NCI-H2107 treated with DMSO at 0.1 percent for 48 hours (cell line): ENCODE data around the gene SQSTM1.
"Not testable (repeated sequence)": the region's sequence is repeated elsewhere in the genome, so short reads cannot be mapped to it uniquely, and the experiment has no call there.

ENCODE experiments used
- DNase-seq: peaks from one replicate; lab custom pipeline; 2025; ENCODE audit not compliant: unreplicated experiment; lab: John Stamatoyannopoulos, UW

SQSTM1 gene

GRCh38 chr5:179820483-179821297 lies at the start of gene SQSTM1:
SQSTM1 (plus strand) TSS chr5:179820905; CDS start chr5:179820937, 32 bp downstream.
- DNase-seq: no peak

GRCh38 chr5:179771311-179771895 lies 49.3 kb upstream of the SQSTM1 start:
- DNase-seq: no peak

DNA sequence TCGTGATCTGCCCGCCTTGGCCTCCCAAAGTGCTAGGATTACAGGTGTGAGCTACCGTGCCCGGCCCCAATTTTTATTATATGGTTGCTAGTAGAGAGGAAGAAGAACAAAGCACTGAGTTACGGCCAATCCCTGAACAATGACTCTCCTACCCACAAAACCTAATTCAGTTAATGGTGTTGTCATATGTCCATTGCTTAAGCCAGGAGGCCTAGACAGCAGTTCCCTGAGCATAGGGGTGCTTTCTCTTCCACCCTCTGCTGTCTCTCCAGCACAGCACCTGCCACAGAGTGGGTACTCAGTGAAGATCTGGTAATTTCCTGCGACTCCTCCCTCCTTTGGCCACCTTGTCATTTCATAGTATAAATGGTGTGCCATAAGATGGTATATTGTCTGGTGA lies 48.4 kb upstream of the SQSTM1 start:
- DNase-seq: no peak

DNA sequence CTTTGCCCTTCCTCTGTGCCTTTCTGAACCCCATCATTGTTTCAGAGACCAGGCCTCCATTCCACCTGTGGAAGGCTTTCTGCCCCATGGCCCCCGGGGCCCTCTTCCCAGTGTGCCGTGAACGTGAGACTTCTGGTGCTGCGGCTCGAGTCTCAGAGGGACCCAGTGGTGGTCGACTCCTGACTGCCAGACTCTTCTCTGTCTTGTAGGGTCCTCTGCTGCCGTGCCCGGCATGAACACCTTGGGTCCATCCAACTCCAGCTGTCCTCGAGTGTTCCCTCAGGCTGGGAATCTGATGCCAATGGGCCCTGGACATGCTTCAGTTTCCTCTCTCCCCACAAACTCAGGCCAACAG lies 47.0 kb upstream of the SQSTM1 start:
- DNase-seq: no peak

DNA sequence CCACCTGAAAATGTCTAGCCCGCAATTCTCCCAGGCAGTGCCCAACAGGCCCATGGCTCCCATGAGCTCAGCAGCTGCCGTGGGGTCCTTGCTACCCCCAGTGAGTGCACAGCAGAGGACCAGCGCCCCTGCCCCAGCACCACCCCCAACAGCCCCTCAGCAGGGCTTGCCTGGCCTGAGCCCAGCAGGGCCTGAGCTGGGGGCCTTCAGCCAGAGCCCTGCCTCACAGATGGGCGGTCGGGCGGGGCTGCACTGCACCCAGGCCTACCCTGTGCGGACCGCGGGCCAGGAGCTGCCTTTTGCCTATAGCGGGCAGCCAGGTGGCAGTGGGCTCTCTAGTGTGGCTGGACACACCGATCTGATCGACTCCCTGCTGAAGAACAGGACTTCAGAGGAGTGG lies 46.3 kb upstream of the SQSTM1 start:
- no peak for DNase-seq

DNA sequence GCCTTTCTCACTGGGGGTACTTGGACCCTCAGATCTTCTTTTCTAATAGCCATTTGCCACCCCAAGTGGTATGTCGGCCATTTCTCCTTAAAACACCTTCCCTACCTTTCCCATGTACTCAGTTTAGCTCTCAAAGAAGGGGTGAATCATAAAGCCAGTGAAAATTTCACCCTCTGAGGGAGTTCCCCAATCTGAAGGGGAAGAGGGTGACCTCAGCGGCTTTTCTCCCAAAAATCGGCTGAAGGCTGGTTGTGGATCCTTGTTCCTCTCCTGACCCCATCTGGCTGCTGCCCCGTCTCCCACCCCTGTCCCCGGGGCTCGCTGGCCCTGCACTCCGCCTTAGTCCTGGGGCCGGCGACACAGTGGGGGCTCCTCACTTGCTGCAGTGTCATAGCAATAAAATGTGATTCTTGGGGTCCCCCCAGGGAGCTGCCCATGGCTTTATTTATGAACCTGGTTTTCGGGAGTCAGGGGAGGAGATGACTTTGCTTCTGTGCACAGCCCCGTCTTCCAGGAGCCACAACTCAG lies 44.2 kb upstream of the SQSTM1 start:
- no peak for DNase-seq

GRCh38 chr5:179777456-179777855 lies 43.2 kb upstream of the SQSTM1 start:
- no peak for DNase-seq

DNA sequence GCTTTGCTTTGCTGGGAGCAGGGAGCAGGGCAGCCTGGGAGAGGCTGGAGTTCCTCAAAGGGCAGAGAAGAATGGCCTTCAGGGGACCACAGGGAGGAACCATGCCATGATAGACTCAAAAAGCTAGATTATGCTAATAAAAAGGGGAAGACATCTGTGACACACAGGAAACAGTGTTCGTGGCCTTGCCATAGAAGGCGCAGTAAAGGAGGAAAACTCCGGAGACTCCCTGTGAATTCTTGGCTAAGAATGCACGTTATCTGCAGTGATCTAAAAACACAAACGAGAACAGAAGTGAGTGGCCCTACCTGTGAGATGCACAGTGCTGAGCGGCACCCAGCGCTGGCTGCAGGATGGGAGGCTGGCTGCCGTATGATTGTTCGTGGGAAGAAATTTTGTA lies 42.8 kb upstream of the SQSTM1 start:
- no peak for DNase-seq

DNA sequence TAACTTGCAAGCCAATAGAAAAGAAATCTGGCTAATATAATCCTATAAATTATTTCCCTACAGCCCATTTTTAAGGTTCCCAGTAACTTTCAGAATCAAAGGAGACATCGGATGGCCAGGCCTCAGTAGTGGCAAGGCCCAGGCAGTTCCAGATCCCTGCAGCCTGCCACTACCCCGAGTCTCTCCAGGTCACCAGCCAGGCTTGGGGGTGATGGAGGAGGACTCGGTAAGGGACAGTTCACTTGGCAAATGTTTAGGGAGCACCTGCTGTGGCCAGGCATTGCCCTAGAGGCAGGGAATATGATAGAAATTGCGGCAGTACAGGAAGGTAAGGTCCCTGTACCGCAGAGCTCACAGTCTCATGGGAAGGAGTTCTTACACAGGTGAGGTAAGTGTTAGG lies 42.1 kb upstream of the SQSTM1 start:
- no peak for DNase-seq

GRCh38 chr5:179779826-179780225 lies 40.9 kb upstream of the SQSTM1 start:
- DNase-seq: no peak

- DNase-seq: no peak
Measured at GRCh38 chr5:179780362-179780761, 40.3 kb upstream of the SQSTM1 start.

- DNase-seq: no peak
Measured at GRCh38 chr5:179781846-179782245, 38.9 kb upstream of the SQSTM1 start.

- DNase-seq: no peak
Measured at GRCh38 chr5:179783128-179783527, 37.6 kb upstream of the SQSTM1 start.

GRCh38 chr5:179786861-179787260 lies 33.8 kb upstream of the SQSTM1 start:
- DNase-seq: no peak

- DNase-seq: no peak
Measured at GRCh38 chr5:179788193-179788854, 32.4 kb upstream of the SQSTM1 start.

- not testable (repeated sequence) for DNase-seq
Measured at GRCh38 chr5:179789278-179789677, 31.4 kb upstream of the SQSTM1 start.

DNA sequence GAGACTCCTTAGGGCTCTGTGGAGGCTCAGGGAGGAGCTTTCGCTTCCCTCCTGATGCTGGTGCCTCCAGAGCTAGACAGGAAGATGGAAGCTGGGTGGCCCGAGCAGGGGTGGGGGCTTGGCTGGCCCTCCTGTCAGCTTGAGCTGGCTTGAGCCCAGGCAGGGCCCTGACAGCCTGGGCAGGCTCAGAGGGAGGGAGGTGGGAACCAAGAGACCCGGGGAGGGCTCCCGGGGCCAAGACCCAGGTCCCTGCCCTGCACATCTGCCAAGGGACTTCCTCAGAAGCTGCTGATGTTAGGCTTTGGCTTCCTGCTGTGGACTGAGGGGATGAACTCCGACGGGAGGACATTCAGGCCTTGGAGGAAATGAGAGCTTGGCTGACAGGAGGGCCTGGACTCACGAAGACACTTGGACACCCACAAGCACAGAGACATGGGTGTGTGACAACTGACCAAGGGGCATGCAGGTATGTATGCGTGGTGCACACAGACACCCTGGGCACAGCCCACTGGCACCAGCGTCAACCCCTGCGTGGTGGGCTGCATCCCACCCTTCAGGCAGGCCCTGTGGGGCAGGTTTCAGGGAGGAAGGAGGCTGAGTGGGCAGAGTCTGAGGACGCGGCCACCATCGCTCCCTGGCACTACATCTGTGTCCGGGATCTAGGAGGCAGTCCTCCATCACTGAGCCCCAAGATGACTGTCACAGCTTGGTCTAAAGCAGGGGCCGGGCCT lies 28.7 kb upstream of the SQSTM1 start:
- DNase-seq: no peak

DNA sequence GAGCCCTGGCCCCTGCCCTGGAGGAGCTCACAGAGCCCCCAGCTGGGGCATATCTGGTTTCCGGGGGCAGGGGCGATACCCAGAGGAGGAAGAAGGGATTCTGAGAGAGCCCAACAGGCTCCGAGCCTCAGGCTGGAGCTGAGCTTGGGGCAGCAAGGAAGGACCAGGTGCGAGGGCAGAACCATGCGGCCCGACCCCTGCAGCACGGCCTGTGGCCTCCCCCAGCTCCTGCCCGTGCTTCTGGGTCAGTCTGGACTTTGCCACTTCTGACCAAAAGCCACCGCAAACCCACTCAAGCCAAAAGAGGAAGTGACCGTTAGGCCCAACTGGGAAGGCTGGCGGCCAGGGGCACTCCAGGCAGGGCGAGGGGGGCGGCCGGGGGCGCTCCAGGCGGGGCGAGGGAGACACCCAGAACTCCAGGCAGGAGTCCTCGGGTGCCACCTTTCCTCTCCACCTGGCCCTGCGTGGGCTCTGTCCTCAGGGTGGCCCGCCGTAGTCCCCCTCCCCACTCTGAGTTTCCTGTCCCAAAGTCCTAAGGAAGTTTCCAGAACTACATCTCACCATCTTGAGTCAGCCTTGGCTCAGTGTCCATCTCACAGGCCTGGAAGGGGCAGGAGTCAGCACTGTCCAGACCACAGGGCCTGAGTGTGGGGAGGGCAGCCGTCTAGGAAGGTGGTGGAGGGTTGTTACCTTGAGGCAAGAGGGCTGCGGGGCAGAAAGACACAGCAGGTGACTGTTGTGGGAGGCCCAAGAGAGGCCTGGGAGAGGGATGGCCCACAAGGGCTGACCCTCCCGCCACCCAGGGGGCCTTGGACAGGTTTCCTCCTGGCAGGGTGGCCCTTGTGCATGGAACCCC lies 27.9 kb upstream of the SQSTM1 start:
- no peak for DNase-seq

- no peak for DNase-seq
Measured at GRCh38 chr5:179793468-179794139, 27.1 kb upstream of the SQSTM1 start, which contains the start of gene LTC4S. LTC4S (plus strand) TSS chr5:179793986; CDS start chr5:179794081, 95 bp downstream.

- no peak for DNase-seq
Measured at GRCh38 chr5:179794171-179794570, 26.5 kb upstream of the SQSTM1 start.
